Neural crest cell (in vitro differentiated cells): ENCODE measurements around the gene LIPA. TPM values are rescaled to one million over a fixed set of nuclear protein-coding genes. Genes with fewer than 3 reads are reported as not detected.
A peak's percentile ranks its signal among the peaks of the same experiment; 100 is the strongest.

Source experiments
- DNase-seq: peaks from one replicate; pipeline ENCODE4 v3.0.0; 2021; ENCODE audit warnings: low read depth, mixed read lengths, low spot score
- H3K27ac Mint-ChIP-seq: one replicate; pipeline ENCODE4 v1.8.0; 2021; ENCODE audit warnings: mild to moderate bottlenecking, mixed read lengths; ENCODE audit not compliant: unreplicated experiment
- H3K27me3 Mint-ChIP-seq: 2 replicates; pipeline ENCODE4 v1.8.0; 2021; ENCODE audit warnings: low read depth, mild to moderate bottlenecking, mixed read lengths
- H3K36me3 Mint-ChIP-seq: 2 replicates; pipeline ENCODE4 v1.8.0; 2021; ENCODE audit warnings: low read depth, mild to moderate bottlenecking, mixed read lengths
- H3K4me1 Mint-ChIP-seq: 2 replicates; pipeline ENCODE4 v1.8.0; 2021; ENCODE audit warnings: mixed read lengths
- H3K4me3 Mint-ChIP-seq: one replicate; pipeline ENCODE4 v1.8.0; 2021; ENCODE audit warnings: mild to moderate bottlenecking, mixed read lengths
- H3K9me3 Mint-ChIP-seq: 2 replicates; pipeline ENCODE4 v1.8.0; 2021; ENCODE audit warnings: mixed read lengths
- total RNA-seq: library from RNA; stranded (reverse); gene quantifications from 2 replicates; pipeline ENCODE4 v1.2.1, GENCODE V29; 2021
- TF ChIP-seq, protein P1 (sequence below): fragments of 200-600 bp; sonication (generic); conservative IDR thresholded peaks from 2 replicates; pipeline ENCODE4 v1.5.0; 2021; ENCODE audit warnings: antibody characterized with exemption, mild to moderate bottlenecking

LIPA gene
- total RNA-seq, 1 donor from 2014 or later: 38.1 TPM

DNA sequence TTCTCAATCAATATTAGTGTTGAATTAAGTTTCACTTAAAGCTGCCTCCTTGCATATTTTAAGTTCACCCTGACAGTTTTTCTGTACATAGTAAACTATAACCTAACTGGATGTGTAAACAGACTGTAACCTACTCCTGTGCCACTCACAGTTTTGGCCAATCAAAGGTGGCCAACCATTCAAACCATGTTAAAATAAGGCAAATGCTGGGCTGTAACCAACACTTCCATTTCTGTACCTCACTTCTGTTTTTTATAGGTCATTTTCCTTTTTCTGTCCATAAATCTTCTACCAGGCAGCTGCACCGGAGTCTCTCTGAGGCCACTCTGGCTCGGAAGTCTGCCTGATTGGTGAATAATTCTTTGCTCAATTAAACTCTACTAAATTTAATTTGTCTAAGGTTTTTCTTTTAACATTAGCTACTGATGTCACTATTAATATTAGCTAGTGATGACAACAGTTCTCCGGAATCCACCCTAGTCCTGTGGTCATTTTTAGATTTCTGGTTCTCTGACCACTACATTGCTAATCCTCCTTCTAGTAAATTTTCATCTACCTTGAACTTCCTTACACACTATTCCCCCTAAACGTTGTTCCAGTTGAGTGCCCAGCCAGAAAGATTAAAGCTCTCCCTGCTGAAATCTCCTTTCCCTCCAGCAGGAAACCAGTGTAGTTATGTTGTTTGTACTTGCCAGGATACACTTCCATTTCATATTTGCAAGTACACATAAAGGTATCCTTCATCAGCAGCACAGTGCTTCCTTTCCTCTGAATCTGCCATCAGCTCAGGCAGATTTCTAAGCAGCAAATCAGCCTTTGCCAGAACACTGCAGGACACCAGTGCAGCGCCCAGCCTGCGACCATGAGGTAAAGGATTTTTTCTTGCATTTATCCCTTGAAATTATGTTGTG is 31.7 kb upstream of the LIPA start:
- H3K27ac Mint-ChIP-seq: peak overlapping the region; percentile 81
- no peak overlapping the region for H3K4me3 Mint-ChIP-seq
- peaks cover 21% of the 10 kb centered on the region for H3K4me1 Mint-ChIP-seq
- TF ChIP-seq, protein P1, sequence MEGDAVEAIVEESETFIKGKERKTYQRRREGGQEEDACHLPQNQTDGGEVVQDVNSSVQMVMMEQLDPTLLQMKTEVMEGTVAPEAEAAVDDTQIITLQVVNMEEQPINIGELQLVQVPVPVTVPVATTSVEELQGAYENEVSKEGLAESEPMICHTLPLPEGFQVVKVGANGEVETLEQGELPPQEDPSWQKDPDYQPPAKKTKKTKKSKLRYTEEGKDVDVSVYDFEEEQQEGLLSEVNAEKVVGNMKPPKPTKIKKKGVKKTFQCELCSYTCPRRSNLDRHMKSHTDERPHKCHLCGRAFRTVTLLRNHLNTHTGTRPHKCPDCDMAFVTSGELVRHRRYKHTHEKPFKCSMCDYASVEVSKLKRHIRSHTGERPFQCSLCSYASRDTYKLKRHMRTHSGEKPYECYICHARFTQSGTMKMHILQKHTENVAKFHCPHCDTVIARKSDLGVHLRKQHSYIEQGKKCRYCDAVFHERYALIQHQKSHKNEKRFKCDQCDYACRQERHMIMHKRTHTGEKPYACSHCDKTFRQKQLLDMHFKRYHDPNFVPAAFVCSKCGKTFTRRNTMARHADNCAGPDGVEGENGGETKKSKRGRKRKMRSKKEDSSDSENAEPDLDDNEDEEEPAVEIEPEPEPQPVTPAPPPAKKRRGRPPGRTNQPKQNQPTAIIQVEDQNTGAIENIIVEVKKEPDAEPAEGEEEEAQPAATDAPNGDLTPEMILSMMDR: no peak
- DNase-seq: no peak
- no peaks in the 10 kb centered on the region for H3K27me3 Mint-ChIP-seq
- H3K36me3 Mint-ChIP-seq: no peaks in the 10 kb centered on the region
- peaks cover 4% of the 10 kb centered on the region for H3K9me3 Mint-ChIP-seq

DNA sequence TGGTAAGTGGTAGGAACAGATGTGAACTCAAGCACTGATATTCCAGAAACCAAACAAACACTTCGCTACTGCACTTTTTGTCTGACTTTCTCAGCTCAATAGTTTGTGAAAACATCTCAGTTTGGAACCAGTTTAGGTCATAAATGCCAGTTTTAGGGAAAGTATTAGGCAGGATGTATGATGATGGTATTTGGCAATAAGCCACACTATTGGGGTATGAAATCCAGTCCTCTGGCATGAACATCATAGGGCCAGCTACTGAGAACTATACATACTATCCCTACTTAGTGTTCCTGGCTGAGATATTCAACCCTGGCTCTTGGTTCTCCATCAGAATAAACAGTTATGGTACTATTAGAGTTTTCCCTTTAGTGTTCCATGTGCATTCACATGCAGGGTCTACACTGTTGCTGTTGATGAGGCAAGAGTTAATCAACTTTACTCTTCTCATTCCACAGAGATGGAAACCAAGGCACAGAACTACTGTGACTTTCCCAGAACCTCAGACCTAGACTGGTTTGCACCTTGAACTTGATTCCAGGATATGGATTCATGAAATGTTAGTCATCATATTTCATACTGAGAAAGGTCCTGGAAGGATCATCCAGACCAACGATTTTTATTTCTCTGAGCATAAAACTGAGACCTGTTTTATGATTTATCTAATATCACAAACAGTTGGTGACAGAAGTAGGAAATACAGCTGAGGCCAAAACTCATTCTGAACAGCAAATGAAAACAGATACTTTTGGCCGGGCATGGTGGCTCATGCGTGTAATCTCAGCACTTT is 30.2 kb upstream of the LIPA start:
- H3K27ac Mint-ChIP-seq: no peak overlapping the region
- peaks cover 4% of the 10 kb centered on the region for H3K9me3 Mint-ChIP-seq
- peaks cover 21% of the 10 kb centered on the region for H3K4me1 Mint-ChIP-seq

DNA sequence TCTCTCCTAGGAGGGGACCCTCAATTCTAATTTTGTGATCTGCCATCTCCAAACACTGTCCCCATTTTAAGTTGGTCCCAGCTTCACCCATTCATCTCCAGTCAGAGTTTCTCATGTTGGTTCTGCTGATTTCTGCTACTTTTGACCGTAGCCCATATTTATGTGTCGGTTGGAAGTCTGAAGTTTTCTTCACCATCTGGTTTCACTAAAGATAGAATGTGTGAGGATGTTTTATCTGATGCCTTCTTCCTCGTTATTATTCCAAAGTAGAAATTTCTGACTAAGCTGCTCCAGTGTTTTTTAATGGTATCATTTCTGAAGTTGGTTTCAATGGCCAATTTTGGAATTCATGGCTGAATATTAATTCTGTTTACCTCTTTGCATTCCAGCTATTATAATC is 28.9 kb upstream of the LIPA start:
- Mint-ChIP-seq H3K36me3 (no peaks in the 10 kb centered on the region), H3K4me3 (no peak overlapping the region), H3K4me1 (peaks cover 21% of the 10 kb centered on the region), H3K27me3 (no peaks in the 10 kb centered on the region), H3K27ac (no peak overlapping the region), H3K9me3 (no peaks in the 10 kb centered on the region)
- TF ChIP-seq, protein P1: no peak
- no peak for DNase-seq

More for the DNA sequence above, 30.2 kb upstream of the LIPA start:
- DNase-seq: no peak
- TF ChIP-seq, protein P1: no peak
- no peak overlapping the region for H3K4me3 Mint-ChIP-seq
- H3K27me3 Mint-ChIP-seq: no peaks in the 10 kb centered on the region
- no peaks in the 10 kb centered on the region for H3K36me3 Mint-ChIP-seq

DNA sequence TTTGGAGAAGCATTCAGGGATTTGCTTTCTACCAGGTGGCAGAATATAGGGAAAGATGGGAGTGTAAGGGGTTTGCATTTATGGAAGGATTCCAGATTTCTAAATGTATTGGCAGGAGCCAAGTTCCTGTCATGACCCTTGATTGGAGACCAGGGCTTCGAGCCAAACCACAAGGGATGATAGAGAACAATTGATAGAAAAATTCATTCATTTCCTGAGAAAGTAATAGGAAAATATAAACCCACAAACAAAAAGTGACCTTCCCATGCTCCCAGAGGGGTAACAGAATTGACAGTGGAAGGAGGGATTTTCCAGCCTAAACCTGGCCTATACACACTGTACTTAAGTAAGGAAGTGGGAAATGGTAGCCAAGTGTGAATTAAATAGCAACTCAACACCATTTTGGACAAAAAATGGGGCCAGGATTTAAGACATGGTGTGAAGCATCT is 27.9 kb upstream of the LIPA start:
- H3K27me3 Mint-ChIP-seq: no peaks in the 10 kb centered on the region
- H3K36me3 Mint-ChIP-seq: no peaks in the 10 kb centered on the region
- no peak overlapping the region for H3K4me3 Mint-ChIP-seq
- no peaks in the 10 kb centered on the region for H3K9me3 Mint-ChIP-seq
- H3K27ac Mint-ChIP-seq: no peak overlapping the region
- DNase-seq: no peak
- peaks cover 12% of the 10 kb centered on the region for H3K4me1 Mint-ChIP-seq
- TF ChIP-seq, protein P1: no peak

DNA sequence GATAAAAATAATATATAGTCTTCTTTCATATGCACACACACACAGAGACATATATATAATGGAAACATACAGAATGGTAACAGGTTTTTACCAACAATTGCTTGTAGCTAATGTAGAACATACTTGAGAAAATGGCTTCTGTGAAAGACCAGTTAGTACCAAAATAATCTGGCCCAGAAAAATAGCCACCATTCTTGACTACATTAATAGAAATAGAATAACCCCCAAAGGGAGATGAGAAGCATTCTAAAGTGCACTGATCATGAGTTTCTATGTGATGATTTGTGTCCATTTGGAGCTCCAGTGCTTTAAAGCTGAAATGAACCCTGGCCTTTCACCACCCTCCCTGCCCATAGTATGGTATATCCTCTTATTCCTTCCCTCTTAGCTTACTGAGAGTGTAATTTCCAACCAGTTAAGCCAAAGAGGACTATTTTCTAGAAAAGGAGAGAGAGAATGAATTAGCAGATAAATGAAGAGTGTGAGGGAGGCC is 27.4 kb upstream of the LIPA start:
- Mint-ChIP-seq H3K4me3 (no peak overlapping the region), H3K27ac (no peak overlapping the region), H3K4me1 (peaks cover 9% of the 10 kb centered on the region), H3K36me3 (no peaks in the 10 kb centered on the region), H3K27me3 (no peaks in the 10 kb centered on the region), H3K9me3 (no peaks in the 10 kb centered on the region)
- DNase-seq: no peak
- TF ChIP-seq, protein P1: no peak
